GM12864 (cell line): Measurements from ENCODE around the gene IDH2.

Source experiments
- DNase-seq: peaks from one replicate; pipeline ENCODE4 v3.0.0-alpha.2; 2011; ENCODE audit warnings: low read depth
- H3K4me3 ChIP-seq: 2 replicates; pipeline ENCODE4 v1.5.1; 2011; ENCODE audit warnings: mild to moderate bottlenecking, low read depth, low read length, control low read depth
- TF ChIP-seq, protein P1 (sequence below): IDR thresholded peaks from 2 replicates; pipeline ENCODE4 v1.5.1; 2011; ENCODE audit warnings: low read depth, mild to moderate bottlenecking, moderate library complexity, low read length, control low read depth, inconsistent platforms; ENCODE audit errors: missing control alignments

IDH2 gene

DNA sequence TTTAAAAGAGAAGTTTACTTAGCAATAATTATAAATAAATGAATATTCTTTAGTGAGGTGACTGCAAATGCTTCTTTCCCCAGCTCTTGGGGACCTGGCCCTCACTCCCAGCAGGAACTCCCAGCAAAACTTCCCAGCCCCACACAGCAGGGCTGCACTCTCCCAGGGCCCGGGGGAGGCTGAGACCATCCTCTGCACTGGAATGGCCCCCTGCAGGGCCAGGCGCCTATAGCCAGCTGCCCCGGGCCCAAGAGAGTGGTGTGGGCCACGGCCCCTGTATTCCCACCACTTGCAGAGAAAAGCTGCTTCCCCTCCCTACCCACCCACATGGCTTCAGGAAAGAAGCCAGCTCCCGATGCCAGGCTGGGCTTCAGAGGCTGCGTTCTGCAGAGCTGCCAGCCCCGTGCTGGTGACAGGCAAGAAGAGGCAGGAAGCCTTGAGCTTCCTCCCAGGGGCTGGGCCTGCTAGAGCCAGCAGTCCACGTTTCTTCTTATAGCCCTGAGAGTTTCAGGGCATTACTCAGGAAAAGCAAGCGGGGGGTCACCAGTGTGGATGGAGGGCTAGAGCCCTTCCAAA lies 20.0 kb downstream of the IDH2 start:
- TF ChIP-seq, protein P1, sequence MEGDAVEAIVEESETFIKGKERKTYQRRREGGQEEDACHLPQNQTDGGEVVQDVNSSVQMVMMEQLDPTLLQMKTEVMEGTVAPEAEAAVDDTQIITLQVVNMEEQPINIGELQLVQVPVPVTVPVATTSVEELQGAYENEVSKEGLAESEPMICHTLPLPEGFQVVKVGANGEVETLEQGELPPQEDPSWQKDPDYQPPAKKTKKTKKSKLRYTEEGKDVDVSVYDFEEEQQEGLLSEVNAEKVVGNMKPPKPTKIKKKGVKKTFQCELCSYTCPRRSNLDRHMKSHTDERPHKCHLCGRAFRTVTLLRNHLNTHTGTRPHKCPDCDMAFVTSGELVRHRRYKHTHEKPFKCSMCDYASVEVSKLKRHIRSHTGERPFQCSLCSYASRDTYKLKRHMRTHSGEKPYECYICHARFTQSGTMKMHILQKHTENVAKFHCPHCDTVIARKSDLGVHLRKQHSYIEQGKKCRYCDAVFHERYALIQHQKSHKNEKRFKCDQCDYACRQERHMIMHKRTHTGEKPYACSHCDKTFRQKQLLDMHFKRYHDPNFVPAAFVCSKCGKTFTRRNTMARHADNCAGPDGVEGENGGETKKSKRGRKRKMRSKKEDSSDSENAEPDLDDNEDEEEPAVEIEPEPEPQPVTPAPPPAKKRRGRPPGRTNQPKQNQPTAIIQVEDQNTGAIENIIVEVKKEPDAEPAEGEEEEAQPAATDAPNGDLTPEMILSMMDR: no peak
- no peak overlapping the region for H3K4me3 ChIP-seq
- no peak for DNase-seq

DNA sequence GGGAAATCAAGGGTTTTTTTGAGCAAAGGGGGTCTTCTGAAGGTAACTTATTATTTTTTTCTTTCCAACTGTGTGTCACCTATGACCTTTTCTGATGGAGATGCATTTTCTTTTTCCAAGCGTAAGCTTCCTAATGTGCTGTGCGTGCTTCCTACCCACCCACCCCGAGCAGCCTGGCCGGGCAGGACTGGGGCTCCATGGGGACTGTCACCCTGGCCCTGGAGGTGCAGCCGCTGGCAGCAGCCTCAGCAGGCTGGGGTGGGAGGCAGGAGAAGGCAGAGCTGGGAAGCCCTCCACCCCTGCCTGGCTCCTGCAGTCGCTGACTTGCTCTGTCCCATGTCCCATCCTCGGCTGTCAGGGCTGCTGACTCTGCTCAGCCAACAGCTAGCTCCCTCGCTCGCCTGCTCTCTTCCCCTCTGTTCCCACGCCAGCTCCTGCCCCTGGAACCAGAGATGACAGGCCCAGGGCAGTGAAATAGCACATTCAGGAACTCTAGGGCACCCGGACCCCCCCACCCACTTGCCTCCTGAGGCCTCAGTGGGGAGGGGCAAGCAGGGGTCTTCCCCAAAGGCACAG lies 21.4 kb downstream of the IDH2 start:
- H3K4me3 ChIP-seq: no peak overlapping the region
- no peak for DNase-seq
- TF ChIP-seq, protein P1: no peak

DNA sequence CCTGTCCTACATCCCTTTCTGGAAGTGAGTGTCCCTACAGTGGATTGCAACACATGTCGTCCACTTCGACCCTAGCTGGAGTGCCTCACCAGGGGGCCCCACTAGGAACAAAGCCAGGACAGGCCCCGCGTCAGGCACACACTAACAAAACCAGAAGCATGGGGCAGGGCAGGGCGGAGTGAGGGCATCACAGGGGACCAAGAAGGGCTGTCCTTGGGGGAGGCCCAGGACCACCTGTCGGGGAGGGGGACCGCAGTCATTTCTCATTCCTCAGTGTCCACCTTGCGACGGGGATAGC lies 21.9 kb downstream of the IDH2 start:
- DNase-seq: no peak
- TF ChIP-seq, protein P1: no peak

DNA sequence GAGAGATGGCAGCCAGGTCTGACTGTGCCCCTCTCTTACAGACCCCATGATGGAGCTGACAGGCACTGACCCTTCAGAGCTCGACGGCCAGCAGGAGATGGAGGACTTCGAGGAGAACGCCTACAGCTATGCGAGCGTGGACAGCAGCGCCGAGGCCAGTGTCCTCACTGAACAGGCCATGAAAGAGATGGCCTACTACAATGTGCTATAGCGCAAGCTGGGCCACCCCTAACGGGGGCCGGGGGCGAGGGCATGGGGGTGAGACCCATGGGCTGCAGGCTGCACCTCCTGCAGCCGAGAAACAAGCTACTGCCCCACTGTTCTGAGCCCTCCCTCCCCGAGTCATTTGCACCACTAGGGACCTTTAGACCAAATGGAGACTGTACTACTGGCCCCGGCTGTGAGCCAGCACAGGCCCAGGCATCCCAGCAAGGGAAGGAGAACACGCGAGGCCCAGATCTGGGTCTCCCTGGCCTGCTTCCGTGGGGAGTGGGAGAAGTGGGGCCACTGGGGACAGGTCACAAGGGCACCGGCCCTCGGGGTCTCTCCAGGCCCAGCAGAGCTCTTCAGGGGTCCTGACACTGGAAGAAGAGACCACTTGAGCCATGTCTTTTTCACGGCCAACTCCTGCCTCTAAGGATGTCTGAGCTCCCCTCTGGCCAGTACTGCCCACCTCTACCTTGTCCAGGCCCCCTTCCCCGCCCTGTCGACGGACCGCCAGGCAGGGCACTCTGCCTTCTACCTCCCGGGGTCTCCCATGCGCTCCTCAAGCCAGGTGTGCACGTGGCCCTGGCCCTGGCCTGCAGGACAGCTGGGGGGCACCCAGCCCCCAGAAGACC lies 22.4 kb downstream of the IDH2 start:
- no peak overlapping the region for H3K4me3 ChIP-seq
- TF ChIP-seq, protein P1: no peak
- DNase-seq: no peak

More for the DNA sequence above, 21.9 kb downstream of the IDH2 start:
- H3K4me3 ChIP-seq: no peak overlapping the region

DNA sequence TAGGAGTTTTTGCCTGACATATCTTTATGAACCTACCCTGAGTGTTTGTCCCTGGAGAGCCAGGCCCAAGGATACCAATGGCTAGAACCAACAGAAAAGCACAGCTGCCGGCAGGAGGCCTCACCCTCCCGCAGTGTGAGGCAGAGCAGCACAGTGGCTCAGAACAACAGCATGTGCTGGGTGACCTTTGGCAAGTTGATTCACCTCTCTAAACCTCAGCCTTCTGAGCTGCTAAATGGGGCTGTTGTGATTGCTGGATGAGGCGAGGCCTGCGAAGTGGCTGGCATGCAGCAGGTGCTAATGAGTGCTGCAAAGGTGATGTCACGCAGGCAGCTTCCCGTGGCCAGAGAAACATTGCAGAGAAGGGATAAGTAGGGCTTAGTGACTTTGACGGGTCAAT lies 23.3 kb downstream of the IDH2 start:
- TF ChIP-seq, protein P1: no peak
- no peak overlapping the region for H3K4me3 ChIP-seq
- no peak for DNase-seq

DNA sequence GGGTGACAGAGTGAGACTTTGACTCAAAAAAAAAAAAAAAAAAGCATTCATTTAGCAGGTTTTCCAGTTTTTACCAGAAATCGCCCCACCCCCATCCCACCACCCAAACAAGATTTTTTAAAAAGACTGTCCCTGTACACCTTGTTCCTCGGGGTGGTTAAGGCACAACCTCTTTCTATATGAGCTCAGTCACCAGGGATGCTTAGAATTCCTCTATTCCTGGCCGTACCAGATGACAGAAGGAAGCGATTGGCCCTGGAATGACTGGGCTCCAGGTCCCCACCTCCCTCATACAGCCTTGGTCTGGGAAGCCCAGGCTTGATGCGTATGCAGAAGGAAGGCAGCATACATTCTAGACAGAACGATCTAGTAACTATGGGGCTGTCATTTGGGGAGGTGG lies 25.6 kb downstream of the IDH2 start:
- TF ChIP-seq, protein P1: no peak
- DNase-seq: no peak

More for the DNA sequence above, 25.6 kb downstream of the IDH2 start:
- H3K4me3 ChIP-seq: no peak overlapping the region
